Endothelial cell of umbilical vein (primary cell): ENCODE measurements around the gene LCE2C. TPM values are rescaled to one million over a fixed set of nuclear protein-coding genes. Genes with fewer than 3 reads are reported as not detected.

Experiments
- BruUV-seq: library from RNA; stranded (reverse); fragments of 400-500 nt; replicated peaks from 2 replicates; lab custom pipeline; 2021; lab: Mats Ljungman, UMichigan
- CTCF ChIA-PET: fragments of 300-600, 350-600 bp; sonication (Branson Sonifier 250); formaldehyde crosslinking; loops from one replicate; lab custom pipeline; 2021; ENCODE audit warnings: antibody characterized with exemption, inconsistent platforms; lab: Charles Lee
- POLR2A ChIA-PET: fragments of 300-600, 350-600 bp; sonication (Branson Sonifier 250); formaldehyde crosslinking; loops from one replicate; lab custom pipeline; 2021; ENCODE audit warnings: antibody characterized with exemption, inconsistent platforms; lab: Charles Lee
- DNase-seq: peaks from one replicate; pipeline ENCODE4 v3.0.0-alpha.2; 2011; ENCODE audit warnings: low read depth, low spot score
- FAIRE-seq: peaks from 2 replicates; lab custom pipeline; 2011; peaks lifted over from hg19 to GRCh38; lab: Jason Lieb, UNC
- H2AFZ ChIP-seq: 2 replicates; pipeline ENCODE4 v1.6.0; 2012; ENCODE audit warnings: low read depth, low read length, control low read depth, inconsistent platforms
- H3K27ac ChIP-seq: 2 replicates; pipeline ENCODE4 v1.5.1; 2011; ENCODE audit warnings: low read depth, mild to moderate bottlenecking, control low read depth, low read length, moderate library complexity; ENCODE audit not compliant: insufficient read depth
- H3K27me3 ChIP-seq, 2 experiments: 2 replicates each; pipeline versions ENCODE4 v1.6.0 to v1.6.1; 2011; ENCODE audit warnings: low read length in 2 of 2, mixed read lengths in 1 of 2; ENCODE audit not compliant: control insufficient read depth in 2 of 2, insufficient read depth in 2 of 2
- H3K36me3 ChIP-seq, 2 experiments: 2 replicates in 1 of 2; 3 replicates in 1 of 2; pipeline ENCODE4 v1.5.1; 2011; ENCODE audit warnings: low read length in 2 of 2, mild to moderate bottlenecking in 1 of 2, moderate library complexity in 1 of 2; ENCODE audit not compliant: control insufficient read depth in 2 of 2, insufficient read depth in 2 of 2; ENCODE audit errors: extremely low read depth in 1 of 2
- H3K4me1 ChIP-seq: 3 replicates; pipeline ENCODE4 v1.5.1; 2011; ENCODE audit warnings: mild to moderate bottlenecking, low read length; ENCODE audit not compliant: control insufficient read depth, insufficient read depth; ENCODE audit errors: extremely low read depth
- H3K4me2 ChIP-seq: 2 replicates; pipeline ENCODE4 v1.6.1; 2011; ENCODE audit warnings: low read length, control low read depth, mixed read lengths; ENCODE audit not compliant: insufficient read depth
- H3K4me3 ChIP-seq, 3 experiments: fragments of 200-600 bp in 1 of 3; sonication (generic), shearing (Covaris generic) in 1 of 3; replicated peaks in 1 of 3; 2 replicates each; pipeline ENCODE4 v1.5.1; 2011 to 2016; ENCODE audit warnings: control low read depth in 3 of 3, low read length in 3 of 3, mild to moderate bottlenecking in 2 of 3, inconsistent platforms in 1 of 3, low read depth in 1 of 3, moderate library complexity in 1 of 3; ENCODE audit not compliant: insufficient read depth in 1 of 3
- H3K79me2 ChIP-seq: 2 replicates; pipeline ENCODE4 v1.6.0; 2012; ENCODE audit warnings: low read length, inconsistent platforms; ENCODE audit not compliant: control insufficient read depth, insufficient read depth
- H3K9ac ChIP-seq: replicated peaks from 2 replicates; pipeline ENCODE3; 2011; ENCODE audit warnings: low read length, control low read depth; ENCODE audit not compliant: insufficient read depth; ENCODE audit errors: extremely low read depth
- H3K9me1 ChIP-seq: replicated peaks from 3 replicates; pipeline ENCODE4 v1.6.0; 2011; ENCODE audit warnings: mild to moderate bottlenecking, low read length; ENCODE audit not compliant: control insufficient read depth, insufficient read depth; ENCODE audit errors: extremely low read depth
- H3K9me3 ChIP-seq: replicated peaks from 2 replicates; pipeline ENCODE4 v1.5.1; 2012; ENCODE audit warnings: low read length, inconsistent platforms; ENCODE audit not compliant: control insufficient read depth, insufficient read depth
- H4K20me1 ChIP-seq: replicated peaks from 2 replicates; pipeline ENCODE3; 2011; ENCODE audit warnings: mild to moderate bottlenecking, low read length; ENCODE audit not compliant: control insufficient read depth, insufficient read depth; ENCODE audit errors: extremely low read depth
- CTCF ChIP-seq, 2 donors: IDR thresholded peaks; 1 replicate in 1 of 2; 2 replicates in 1 of 2; pipeline ENCODE4 v1.5.1; 2011; ENCODE audit warnings: low read length in 2 of 2, mild to moderate bottlenecking in 2 of 2, moderate library complexity in 2 of 2, control low read depth in 1 of 2, inconsistent platforms in 1 of 2, low read depth in 1 of 2; ENCODE audit not compliant: insufficient read depth in 1 of 2; ENCODE audit errors: extremely low read depth in 1 of 2
- EZH2 ChIP-seq: IDR thresholded peaks from 2 replicates; pipeline ENCODE4 v1.6.1; 2012; ENCODE audit warnings: borderline replicate concordance, low read depth, mild to moderate bottlenecking, moderate library complexity, low read length, inconsistent platforms; ENCODE audit not compliant: severe bottlenecking
- FOS ChIP-seq: IDR thresholded peaks from 2 replicates; pipeline ENCODE4 v1.6.1; 2011; ENCODE audit warnings: mild to moderate bottlenecking, low read length, moderate library complexity, borderline replicate concordance; ENCODE audit not compliant: insufficient read depth
- GATA2 ChIP-seq: IDR thresholded peaks from 2 replicates; pipeline ENCODE4 v1.7.0; 2011; ENCODE audit warnings: low read depth, mild to moderate bottlenecking, moderate library complexity, mixed read lengths, low read length; ENCODE audit not compliant: insufficient read length, insufficient read depth
- JUN ChIP-seq: IDR thresholded peaks from 2 replicates; pipeline ENCODE4 v1.6.1; 2011; ENCODE audit warnings: borderline replicate concordance, low read depth; ENCODE audit not compliant: insufficient read length, insufficient read depth
- MYC ChIP-seq: IDR thresholded peaks from one replicate; pipeline ENCODE4 v1.6.1; 2011; ENCODE audit warnings: mild to moderate bottlenecking, low read depth, low read length
- POLR2A ChIP-seq: IDR thresholded peaks from 2 replicates; pipeline ENCODE4 v1.6.1; 2012; ENCODE audit warnings: low read depth, mild to moderate bottlenecking, control low read depth, low read length
- POLR2AphosphoS5 ChIP-seq: IDR thresholded peaks from 2 replicates; pipeline ENCODE4 v1.6.1; 2012; ENCODE audit warnings: low read depth, mild to moderate bottlenecking, control low read depth, low read length, moderate library complexity; ENCODE audit not compliant: insufficient read depth
- dilution Hi-C: fragments of 300-500 bp; cut with MboI; formaldehyde crosslinking; loops from one replicate; pipeline ENCODE4 v1.15.0; 2019; ENCODE audit warnings: low sequenced_read_pairs; ENCODE audit not compliant: extremely low pct_ligation_motif_present
- intact Hi-C: fragments of 100-400 bp; cut with micrococcal nuclease; formaldehyde crosslinking; loops from one replicate; pipeline ENCODE4 v1.10.0; 2022
- polyA plus RNA-seq, 4 experiments: library from polyadenylated mRNA; depleted of rRNA in 3 of 4; stranded (reverse) in 3 of 4; unstranded in 1 of 4; fragments of >200 nt; gene quantifications; 2 replicates each; pipeline versions ENCODE4 v1.2.1 to v1.2.3, GENCODE V29; 2011 to 2012; ENCODE audit warnings: missing spikeins in 1 of 4
- total RNA-seq: library from RNA; stranded (reverse); gene quantifications from 2 replicates; pipeline ENCODE4 v1.2.3, GENCODE V29; 2021
- TF ChIP-seq, protein P1 (sequence below): IDR thresholded peaks from 2 replicates; pipeline ENCODE4 v1.6.1; 2011; ENCODE audit not compliant: insufficient read depth, insufficient read length

Gene LCE2C
- total and polyA plus RNA-seq, 2 donors (not counting 3 experiments of a cell fraction or from before 2014, with no cell fraction given): not detected

DNA sequence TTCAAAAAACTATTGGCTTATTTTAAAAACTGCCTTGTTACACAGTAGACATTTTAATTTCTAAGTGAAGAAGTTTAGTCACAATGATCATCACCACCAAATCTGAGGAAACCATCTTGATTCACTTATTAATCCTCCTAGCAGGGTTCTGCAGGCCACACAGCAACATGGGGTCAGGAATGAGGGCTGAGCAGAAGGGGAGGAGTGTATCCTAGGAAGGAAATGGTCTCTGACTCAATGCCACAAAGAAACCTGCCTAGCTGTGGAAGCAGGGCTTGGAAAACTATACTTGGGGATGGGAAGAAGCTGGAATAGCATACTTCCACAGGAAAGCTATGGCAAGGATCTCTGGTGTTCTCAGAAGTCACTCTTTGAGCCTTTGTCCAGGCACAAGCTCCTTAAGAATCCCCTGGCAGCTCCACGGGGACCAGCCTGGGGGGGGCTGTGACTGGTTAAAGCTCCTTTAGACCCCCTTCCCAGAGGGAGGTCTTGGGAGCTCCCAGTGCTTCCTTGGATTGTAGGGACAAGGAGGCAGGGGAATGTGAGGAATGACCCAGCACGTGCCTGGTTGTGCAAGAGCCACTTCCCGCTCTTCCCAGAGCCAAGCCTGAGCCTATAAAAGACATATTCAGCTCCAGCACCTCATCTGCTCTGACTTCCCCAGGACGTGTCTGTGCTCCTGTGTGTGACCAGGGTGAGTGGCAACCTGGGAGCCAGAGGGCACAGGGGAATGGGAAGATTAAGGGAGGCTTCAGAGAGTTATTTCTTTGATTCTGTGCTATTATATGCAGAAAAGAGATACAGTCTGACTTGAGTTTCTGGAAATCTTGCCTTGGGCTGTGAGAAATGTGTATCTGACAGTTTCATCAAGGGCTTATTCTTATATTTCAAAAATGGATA, 22.9 kb downstream of the LCE2C start, which contains the start of gene LCE2A:
TSS of gene LCE2A (plus strand) at position 645 of the 900 bp plus-strand sequence. CDS start 557 bp downstream, outside the sequence.
- H3K9me1 ChIP-seq: no peaks in the 10 kb centered on the region
- POLR2A ChIA-PET: interaction anchor here (0.8 kb wide), 1 partner anchor 173 kb away, joined by 3 read pairs; no protein-coding TSS in a partner anchor
- H3K4me2 ChIP-seq: no peak within 1 kb of the TSS
- DNase-seq: no peak
- TF ChIP-seq FOS (peak; percentile 33), MYC (no peak)
- dilution Hi-C loops: no loop called here
- no peaks in the 10 kb centered on the region for H3K27me3 ChIP-seq
- BruUV-seq: no TSS peak
- FAIRE-seq: no peak
- H3K36me3 ChIP-seq: no peaks in the 10 kb centered on the region
- H3K79me2 ChIP-seq: no peaks in the 10 kb centered on the region
- H2AFZ ChIP-seq: no peak within 1 kb of the TSS
- no peaks in the 10 kb centered on the region for H4K20me1 ChIP-seq
- H3K9me3 ChIP-seq: no peaks in the 10 kb centered on the region
- intact Hi-C loops: no loop called here
- H3K4me3 ChIP-seq: no peak within 1 kb of the TSS
- no peak within 1 kb of the TSS for H3K9ac ChIP-seq
- no peak within 1 kb of the TSS for H3K27ac ChIP-seq
- CTCF ChIA-PET: no interaction called here
- H3K4me1 ChIP-seq: no peaks in the 10 kb centered on the region

DNA sequence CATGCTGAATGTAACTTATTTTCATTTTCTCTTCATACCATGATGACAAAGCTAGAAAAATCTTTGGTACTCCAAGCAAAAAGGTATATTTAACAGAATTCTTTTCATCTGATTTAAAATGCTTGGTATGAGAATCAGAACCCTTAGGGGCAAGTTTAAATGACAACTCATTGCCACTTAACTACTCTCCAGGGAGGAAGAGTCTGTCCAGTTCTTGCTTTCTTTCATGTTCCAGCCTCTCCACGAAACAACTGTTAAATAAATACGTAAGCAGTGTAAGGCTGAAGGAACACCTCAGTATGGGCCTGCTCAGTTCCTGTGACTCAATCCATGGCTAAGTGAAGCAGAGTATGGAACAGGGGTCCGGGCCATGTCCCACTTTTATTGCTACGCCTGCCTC, 24.7 kb downstream of the LCE2C start:
- no peaks in the 10 kb centered on the region for H3K79me2 ChIP-seq
- no peaks in the 10 kb centered on the region for H3K9me3 ChIP-seq
- BruUV-seq: no TSS peak
- H3K27ac ChIP-seq: no peak overlapping the region
- H3K27me3 ChIP-seq: no peaks in the 10 kb centered on the region
- POLR2A ChIA-PET: no interaction called here
- TF ChIP-seq POLR2A (no peak), JUN (no peak), EZH2 (no peak), POLR2AphosphoS5 (no peak), MYC (no peak), CTCF (IDR thresholded peaks at IDR 0.05; ENCODE audit: extremely low read depth in 1 of 2, insufficient read depth in 1 of 2, low read depth in 1 of 2, low read length in 2 of 2) (no peak), FOS (no peak), GATA2 (no peak)
- TF ChIP-seq, protein P1, sequence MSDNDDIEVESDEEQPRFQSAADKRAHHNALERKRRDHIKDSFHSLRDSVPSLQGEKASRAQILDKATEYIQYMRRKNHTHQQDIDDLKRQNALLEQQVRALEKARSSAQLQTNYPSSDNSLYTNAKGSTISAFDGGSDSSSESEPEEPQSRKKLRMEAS: no peak
- CTCF ChIA-PET: no interaction called here
- no peak for DNase-seq
- H3K4me2 ChIP-seq: no peak overlapping the region
- no peaks in the 10 kb centered on the region for H3K4me1 ChIP-seq
- H2AFZ ChIP-seq: no peak overlapping the region
- H3K9ac ChIP-seq: no peak overlapping the region
- no peaks in the 10 kb centered on the region for H3K9me1 ChIP-seq
- intact Hi-C loops (no loop called here), dilution Hi-C loops (no loop called here)
- no peak overlapping the region for H3K4me3 ChIP-seq
- no peaks in the 10 kb centered on the region for H4K20me1 ChIP-seq
- FAIRE-seq: no peak
- no peaks in the 10 kb centered on the region for H3K36me3 ChIP-seq
